K562 (cell line): ENCODE data around the gene GLB1L. TPM values are rescaled to one million over a fixed set of nuclear protein-coding genes. Genes with fewer than 3 reads are reported as not detected.

Experiments
- BRD9 ChIP-seq: fragments of 450-650 bp; IDR thresholded peaks from 2 replicates; pipeline ENCODE4 v1.6.1; 2018; ENCODE audit warnings: low read depth; ENCODE audit not compliant: partially characterized antibody
- FOXP4 ChIP-seq: sonication (generic); formaldehyde crosslinking; IDR thresholded peaks from 2 replicates; pipeline ENCODE4 v1.8.0; 2022; ENCODE audit warnings: mild to moderate bottlenecking, missing genetic modification reagents, borderline replicate concordance
- NFIC ChIP-seq: fragments of 450-650 bp; IDR thresholded peaks from 2 replicates; pipeline ENCODE4 v1.6.1; 2017; ENCODE audit warnings: mild to moderate bottlenecking, inconsistent platforms
- SETDB1 ChIP-seq: IDR thresholded peaks from one replicate; pipeline ENCODE4 v1.6.1; 2012; ENCODE audit warnings: low read length, control low read depth, inconsistent platforms
- SMAD4 ChIP-seq: fragments of 250-450 bp; sonication (Bioruptor Pico); conservative IDR thresholded peaks from 2 replicates; pipeline ENCODE4 v1.8.0; 2021; ENCODE audit warnings: inconsistent platforms, mild to moderate bottlenecking, moderate library complexity
- SPI1 ChIP-seq: IDR thresholded peaks from 2 replicates; pipeline ENCODE4 v1.6.1; 2011; ENCODE audit warnings: low read depth, low read length, control low read depth, borderline replicate concordance
- ZSCAN29 ChIP-seq: fragments of 450-650 bp; IDR thresholded peaks from 2 replicates; pipeline ENCODE4 v1.6.1; 2017
- polyA plus RNA-seq, 8 experiments: library from polyadenylated mRNA; depleted of rRNA in 4 of 8; stranded (reverse) in 5 of 8; unstranded in 3 of 8; fragments of >200 nt; fragmentation: Nextera tagmentation in 2 of 8; fragmentation: Illumina TruSeq in 1 of 8; extraction: Ambion mirVana in 2 of 8; extraction: Trizol in 1 of 8; gene quantifications; 2 replicates each; pipeline versions ENCODE4 v1.2.1 to v1.2.3, GENCODE V29; 2011 to 2014; ENCODE audit warnings: inconsistent platforms in 1 of 8, missing spikeins in 1 of 8
- total RNA-seq, 7 experiments: library from RNA; depleted of rRNA in 6 of 7; stranded (reverse); fragments of >200 nt in 6 of 7; fragmentation: Illumina TruSeq in 2 of 7; extraction: Trizol in 2 of 7; gene quantifications; 2 replicates each; pipeline versions ENCODE4 v1.2.1 to v1.2.3, GENCODE V29; 2011 to 2021; ENCODE audit warnings: low replicate concordance in 1 of 7
- TF ChIP-seq, protein P1 (sequence below), 2 experiments: fragments of 450-650 bp; IDR thresholded peaks; 2 replicates each; pipeline ENCODE4 v1.6.1; 2016; ENCODE audit warnings: mild to moderate bottlenecking in 2 of 2, borderline replicate concordance in 1 of 2, low read depth in 1 of 2, moderate library complexity in 1 of 2
- TF ChIP-seq, protein P2 (sequence below): sonication (generic); formaldehyde crosslinking; IDR thresholded peaks from 2 replicates; pipeline ENCODE4 v1.8.0; 2022; ENCODE audit warnings: missing genetic modification reagents, mild to moderate bottlenecking, moderate library complexity, borderline replicate concordance
- TF ChIP-seq, protein P3 (sequence below), 2 experiments: fragments of 450-650 bp; IDR thresholded peaks; 2 replicates each; pipeline ENCODE4 v1.6.1; 2016

Gene GLB1L
- total and polyA plus RNA-seq, 9 of the 15 experiments (the other 6 are each of a cell fraction or from before 2014, with no cell fraction given), result 0.42 to 2.9 (median 2.5) TPM

DNA sequence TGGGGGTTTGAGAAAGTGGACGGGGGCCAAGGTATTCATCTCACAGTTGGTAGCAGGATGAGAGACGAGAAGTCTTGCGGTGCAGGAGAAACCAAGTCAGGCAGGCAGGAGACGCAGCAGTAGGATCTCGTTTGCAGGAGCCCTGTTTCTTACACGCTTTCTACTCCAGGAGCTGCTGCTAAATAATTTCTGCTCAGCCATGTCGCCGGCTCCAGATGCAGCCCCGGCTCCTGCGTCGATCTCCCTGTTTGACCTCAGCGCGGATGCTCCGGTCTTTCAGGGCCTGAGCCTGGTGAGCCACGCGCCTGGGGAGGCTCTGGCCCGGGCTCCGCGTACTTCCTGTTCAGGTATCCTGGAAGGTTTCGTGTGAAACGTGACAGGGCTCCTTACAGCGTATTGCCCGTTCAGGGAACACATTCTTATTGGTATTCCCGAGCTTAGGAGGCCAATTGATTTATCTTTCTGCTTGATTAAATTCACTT is 15.1 kb downstream of the GLB1L start (continued):
- TF ChIP-seq, protein P1, sequence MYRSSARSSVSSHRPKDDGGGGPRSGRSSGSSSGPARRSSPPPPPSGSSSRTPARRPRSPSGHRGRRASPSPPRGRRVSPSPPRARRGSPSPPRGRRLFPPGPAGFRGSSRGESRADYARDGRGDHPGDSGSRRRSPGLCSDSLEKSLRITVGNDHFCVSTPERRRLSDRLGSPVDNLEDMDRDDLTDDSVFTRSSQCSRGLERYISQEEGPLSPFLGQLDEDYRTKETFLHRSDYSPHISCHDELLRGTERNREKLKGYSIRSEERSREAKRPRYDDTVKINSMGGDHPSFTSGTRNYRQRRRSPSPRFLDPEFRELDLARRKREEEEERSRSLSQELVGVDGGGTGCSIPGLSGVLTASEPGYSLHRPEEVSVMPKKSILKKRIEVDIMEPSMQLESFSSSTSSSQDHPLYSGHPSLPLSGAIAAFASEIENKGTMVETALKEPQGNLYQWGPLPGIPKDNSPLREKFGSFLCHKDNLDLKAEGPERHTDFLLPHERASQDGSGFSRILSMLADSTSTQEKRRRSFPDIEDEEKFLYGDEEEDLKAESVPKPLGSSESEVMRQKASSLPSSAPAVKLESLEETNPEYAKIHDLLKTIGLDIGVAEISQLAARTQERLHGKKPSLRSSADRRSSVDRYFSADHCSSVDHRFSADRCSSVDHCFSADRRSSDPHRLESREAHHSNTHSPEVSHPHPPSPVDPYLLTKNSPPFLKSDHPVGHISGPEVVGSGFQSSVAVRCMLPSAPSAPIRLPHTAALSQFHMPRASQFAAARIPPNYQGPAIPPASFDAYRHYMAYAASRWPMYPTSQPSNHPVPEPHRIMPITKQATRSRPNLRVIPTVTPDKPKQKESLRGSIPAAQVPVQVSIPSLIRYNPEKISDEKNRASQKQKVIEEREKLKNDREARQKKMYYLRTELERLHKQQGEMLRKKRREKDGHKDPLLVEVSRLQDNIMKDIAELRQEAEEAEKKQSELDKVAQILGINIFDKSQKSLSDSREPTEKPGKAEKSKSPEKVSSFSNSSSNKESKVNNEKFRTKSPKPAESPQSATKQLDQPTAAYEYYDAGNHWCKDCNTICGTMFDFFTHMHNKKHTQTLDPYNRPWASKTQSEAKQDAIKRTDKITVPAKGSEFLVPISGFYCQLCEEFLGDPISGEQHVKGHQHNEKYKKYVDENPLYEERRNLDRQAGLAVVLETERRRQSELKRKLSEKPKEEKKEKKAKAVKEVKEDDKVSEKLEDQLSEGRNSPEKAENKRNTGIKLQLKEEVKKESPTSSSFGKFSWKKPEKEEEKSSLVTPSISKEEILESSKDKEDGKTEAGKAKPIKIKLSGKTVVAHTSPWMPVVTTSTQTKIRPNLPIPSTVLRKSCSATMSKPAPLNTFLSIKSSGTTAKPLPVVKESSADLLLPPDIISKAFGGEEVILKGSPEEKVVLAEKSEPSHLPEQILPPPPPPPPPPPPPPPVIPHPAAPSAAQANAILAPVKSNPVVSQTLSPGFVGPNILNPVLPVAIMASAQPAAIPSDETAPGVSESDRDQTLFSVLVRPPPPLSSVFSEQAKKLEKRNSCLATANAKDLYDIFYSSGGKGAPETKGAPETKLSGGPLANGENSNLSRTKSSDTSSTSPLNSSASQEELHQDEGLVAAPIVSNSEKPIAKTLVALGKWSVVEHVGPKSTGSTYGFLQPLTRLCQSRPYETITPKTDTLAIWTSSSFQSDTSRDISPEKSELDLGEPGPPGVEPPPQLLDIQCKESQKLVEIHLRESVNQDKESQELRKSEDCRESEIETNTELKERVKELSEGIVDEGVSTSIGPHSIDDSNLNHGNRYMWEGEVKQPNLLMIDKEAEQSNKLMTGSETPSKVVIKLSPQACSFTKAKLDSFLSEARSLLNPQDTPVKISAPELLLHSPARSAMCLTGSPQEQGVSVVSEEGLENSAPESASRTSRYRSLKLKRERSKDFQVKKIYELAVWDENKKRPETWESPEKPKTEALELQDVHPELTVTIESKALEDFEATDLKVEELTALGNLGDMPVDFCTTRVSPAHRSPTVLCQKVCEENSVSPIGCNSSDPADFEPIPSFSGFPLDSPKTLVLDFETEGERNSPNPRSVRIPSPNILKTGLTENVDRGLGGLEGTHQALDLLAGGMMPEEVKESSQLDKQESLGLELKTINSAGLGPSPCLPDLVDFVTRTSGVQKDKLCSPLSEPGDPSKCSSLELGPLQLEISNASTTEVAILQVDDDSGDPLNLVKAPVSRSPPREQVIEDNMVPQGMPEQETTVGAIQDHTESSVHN (IDR thresholded peaks at IDR 0.05; ENCODE audit: borderline replicate concordance in 1 of 2, low read depth in 1 of 2), result 0 out of 4 replicates have a peak, but pooled peaks of 1 of the 2 experiments have one; percentile 33
- TF ChIP-seq FOXP4 (CRISPR knock-in tag), result no peak
- peak; percentile 36 for TF ChIP-seq BRD9
- 0 out of 2 replicates have a peak, but pooled peaks have one; percentile 9 for TF ChIP-seq NFIC
- TF ChIP-seq, protein P2, sequence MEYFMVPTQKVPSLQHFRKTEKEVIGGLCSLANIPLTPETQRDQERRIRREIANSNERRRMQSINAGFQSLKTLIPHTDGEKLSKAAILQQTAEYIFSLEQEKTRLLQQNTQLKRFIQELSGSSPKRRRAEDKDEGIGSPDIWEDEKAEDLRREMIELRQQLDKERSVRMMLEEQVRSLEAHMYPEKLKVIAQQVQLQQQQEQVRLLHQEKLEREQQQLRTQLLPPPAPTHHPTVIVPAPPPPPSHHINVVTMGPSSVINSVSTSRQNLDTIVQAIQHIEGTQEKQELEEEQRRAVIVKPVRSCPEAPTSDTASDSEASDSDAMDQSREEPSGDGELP (CRISPR knock-in tag), result 0 out of 2 replicates have a peak, but pooled peaks have one; percentile 2
- TF ChIP-seq, protein P3, sequence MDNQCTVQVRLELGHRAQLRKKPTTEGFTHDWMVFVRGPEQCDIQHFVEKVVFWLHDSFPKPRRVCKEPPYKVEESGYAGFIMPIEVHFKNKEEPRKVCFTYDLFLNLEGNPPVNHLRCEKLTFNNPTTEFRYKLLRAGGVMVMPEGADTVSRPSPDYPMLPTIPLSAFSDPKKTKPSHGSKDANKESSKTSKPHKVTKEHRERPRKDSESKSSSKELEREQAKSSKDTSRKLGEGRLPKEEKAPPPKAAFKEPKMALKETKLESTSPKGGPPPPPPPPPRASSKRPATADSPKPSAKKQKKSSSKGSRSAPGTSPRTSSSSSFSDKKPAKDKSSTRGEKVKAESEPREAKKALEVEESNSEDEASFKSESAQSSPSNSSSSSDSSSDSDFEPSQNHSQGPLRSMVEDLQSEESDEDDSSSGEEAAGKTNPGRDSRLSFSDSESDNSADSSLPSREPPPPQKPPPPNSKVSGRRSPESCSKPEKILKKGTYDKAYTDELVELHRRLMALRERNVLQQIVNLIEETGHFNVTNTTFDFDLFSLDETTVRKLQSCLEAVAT (IDR thresholded peaks at IDR 0.05), result 0 out of 4 replicates have a peak, but pooled peaks of 1 of the 2 experiments have one; percentile 28
- no peak for TF ChIP-seq SPI1
- no peak for TF ChIP-seq SMAD4 (CRISPR knock-in tag)
- 0 out of 2 replicates have a peak, but pooled peaks have one; percentile 51 for TF ChIP-seq ZSCAN29
- TF ChIP-seq SETDB1, result no peak
